Kidney tubule cell (primary cell): ENCODE results near the gene EFCAB6.

Source experiments
- DNase-seq: peaks from one replicate; pipeline ENCODE4 v3.0.0-alpha.2; 2018; ENCODE audit warnings: low spot score

The EFCAB6 gene

GRCh38 chr22:43530349-43531201 lies 281.5 kb downstream of the EFCAB6 start:
- no peak for DNase-seq

- DNase-seq, result no peak
These were observed 282.2 kb downstream of the EFCAB6 start for GRCh38 chr22:43529934-43530333.

- no peak for DNase-seq
These were observed 282.6 kb downstream of the EFCAB6 start for GRCh38 chr22:43529461-43529860.

GRCh38 chr22:43528601-43529360 lies 283.3 kb downstream of the EFCAB6 start:
- DNase-seq, result no peak

- DNase-seq, result no peak
These were observed 285.2 kb downstream of the EFCAB6 start for GRCh38 chr22:43526946-43527345.

- no peak for DNase-seq
These were observed 285.9 kb downstream of the EFCAB6 start for GRCh38 chr22:43526117-43526655.

GRCh38 chr22:43521716-43522115 lies 290.4 kb downstream of the EFCAB6 start:
- DNase-seq, result peak; percentile 43

- no peak for DNase-seq
These were observed 291.5 kb downstream of the EFCAB6 start for GRCh38 chr22:43520632-43521039.

- no peak for DNase-seq
These were observed 295.0 kb downstream of the EFCAB6 start for GRCh38 chr22:43516996-43517635.

- DNase-seq, result no peak
These were observed 295.7 kb downstream of the EFCAB6 start for GRCh38 chr22:43516386-43516785.

GRCh38 chr22:43515902-43516301 lies 296.2 kb downstream of the EFCAB6 start:
- DNase-seq, result no peak

GRCh38 chr22:43515411-43515810 lies 296.7 kb downstream of the EFCAB6 start:
- DNase-seq, result no peak

GRCh38 chr22:43514476-43515157 lies 297.5 kb downstream of the EFCAB6 start:
- DNase-seq, result no peak

GRCh38 chr22:43512279-43512678 lies 299.8 kb downstream of the EFCAB6 start:
- DNase-seq, result no peak

- no peak for DNase-seq
These were observed 300.7 kb downstream of the EFCAB6 start for GRCh38 chr22:43511276-43511910.

- DNase-seq, result no peak
These were observed 301.6 kb downstream of the EFCAB6 start for GRCh38 chr22:43510281-43511070.

GRCh38 chr22:43509337-43509736 lies 302.8 kb downstream of the EFCAB6 start:
- DNase-seq, result no peak

- no peak for DNase-seq
These were observed 303.6 kb downstream of the EFCAB6 start for GRCh38 chr22:43508489-43508888.

- DNase-seq, result no peak
These were observed 304.9 kb downstream of the EFCAB6 start for GRCh38 chr22:43507235-43507634.

- DNase-seq, result no peak
These were observed 305.6 kb downstream of the EFCAB6 start for GRCh38 chr22:43506487-43506886.

GRCh38 chr22:43505896-43506295 lies 306.2 kb downstream of the EFCAB6 start:
- DNase-seq, result no peak
